HG03159 (cell line): ENCODE results near the gene TRPC4AP.

Experiments
- ATAC-seq: cut with Tn5 transposase; IDR thresholded peaks from one replicate; pipeline ENCODE4 v1.9.1; 2021; ENCODE audit warnings: mild to moderate bottlenecking, moderate library complexity; ENCODE audit not compliant: unreplicated experiment

The TRPC4AP gene

GRCh38 chr20:35017099-35017835 is 75.3 kb downstream of the TRPC4AP start:
- no peak for ATAC-seq

- no peak for ATAC-seq
Measured at GRCh38 chr20:35015863-35016193, 76.8 kb downstream of the TRPC4AP start.

GRCh38 chr20:35014537-35014936 is 78.1 kb downstream of the TRPC4AP start:
- ATAC-seq = no peak

GRCh38 chr20:35013421-35014411 is 78.9 kb downstream of the TRPC4AP start:
- no peak for ATAC-seq

- no peak for ATAC-seq
Measured at GRCh38 chr20:35012227-35013069, 80.2 kb downstream of the TRPC4AP start.

GRCh38 chr20:35011589-35012226 is 80.9 kb downstream of the TRPC4AP start:
- ATAC-seq = no peak

- ATAC-seq = no peak
Measured at GRCh38 chr20:35010405-35011192, 82.0 kb downstream of the TRPC4AP start.

GRCh38 chr20:35009665-35010328 is 82.8 kb downstream of the TRPC4AP start:
- ATAC-seq = no peak

GRCh38 chr20:35008411-35009342 is 83.9 kb downstream of the TRPC4AP start:
- ATAC-seq = no peak

- ATAC-seq = no peak
Measured at GRCh38 chr20:35007891-35008290, 84.7 kb downstream of the TRPC4AP start.

GRCh38 chr20:35007413-35007812 is 85.2 kb downstream of the TRPC4AP start:
- ATAC-seq = no peak

- ATAC-seq = no peak
Measured at GRCh38 chr20:35006531-35006971, 86.1 kb downstream of the TRPC4AP start.

GRCh38 chr20:35006009-35006408 is 86.6 kb downstream of the TRPC4AP start:
- no peak for ATAC-seq

- ATAC-seq = no peak
Measured at GRCh38 chr20:35005463-35005961, 87.1 kb downstream of the TRPC4AP start.

GRCh38 chr20:35004749-35005462 is 87.7 kb downstream of the TRPC4AP start:
- ATAC-seq = no peak

GRCh38 chr20:35004051-35004725 is 88.4 kb downstream of the TRPC4AP start:
- ATAC-seq = no peak
